H9 (cell line): Measurements from ENCODE around the gene PPFIA4. TPM values are rescaled to one million over a fixed set of nuclear protein-coding genes. Genes with fewer than 3 reads are reported as not detected.

Experiments
- DNase-seq: peaks from one replicate; pipeline ENCODE4 v3.0.0-alpha.2; 2017
- H2AFZ ChIP-seq: one replicate; pipeline ENCODE4 v1.6.1; 2013; ENCODE audit warnings: mild to moderate bottlenecking, low read length, control low read depth, moderate library complexity
- H2AK5ac ChIP-seq: 2 replicates; pipeline ENCODE4 v1.6.1; 2013; ENCODE audit warnings: low read length, control low read depth, mixed read lengths; ENCODE audit not compliant: insufficient read length
- H2BK120ac ChIP-seq: one replicate; pipeline ENCODE4 v1.6.1; 2013; ENCODE audit warnings: low read depth, mild to moderate bottlenecking, low read length, control low read depth, inconsistent platforms; ENCODE audit not compliant: poor library complexity, severe bottlenecking
- H2BK12ac ChIP-seq: 2 replicates; pipeline ENCODE4 v1.6.1; 2013; ENCODE audit warnings: low read length, control low read depth, mixed read lengths, low read depth; ENCODE audit not compliant: insufficient read length
- H2BK15ac ChIP-seq: 2 replicates; pipeline ENCODE4 v1.6.1; 2013; ENCODE audit warnings: low read depth, low read length, control low read depth
- H2BK20ac ChIP-seq: one replicate; pipeline ENCODE4 v1.6.1; 2013; ENCODE audit warnings: low read depth, mild to moderate bottlenecking, low read length, control low read depth, inconsistent platforms; ENCODE audit not compliant: poor library complexity, severe bottlenecking
- H2BK5ac ChIP-seq: 2 replicates; pipeline ENCODE4 v1.6.1; 2013; ENCODE audit warnings: low read length, control low read depth, mixed read lengths; ENCODE audit not compliant: insufficient read length
- H3K14ac ChIP-seq: 2 replicates; pipeline ENCODE4 v1.6.1; 2013; ENCODE audit warnings: low read length, control low read depth; ENCODE audit not compliant: insufficient read depth
- H3K18ac ChIP-seq: 2 replicates; pipeline ENCODE4 v1.6.1; 2013; ENCODE audit warnings: low read depth, mild to moderate bottlenecking, mixed read lengths, low read length, control low read depth; ENCODE audit not compliant: insufficient read length
- H3K23ac ChIP-seq: 2 replicates; pipeline ENCODE4 v1.6.1; 2013; ENCODE audit warnings: low read length, control low read depth, mixed read lengths, low read depth; ENCODE audit not compliant: insufficient read length
- H3K23me2 ChIP-seq: 2 replicates; pipeline ENCODE4 v1.6.1; 2013; ENCODE audit warnings: low read depth, mild to moderate bottlenecking, mixed read lengths, low read length, control low read depth; ENCODE audit not compliant: insufficient read length, poor library complexity, severe bottlenecking
- H3K27ac ChIP-seq: 2 replicates; pipeline ENCODE4 v1.5.1; 2013; ENCODE audit warnings: low read length, control low read depth, mixed read lengths, low read depth; ENCODE audit not compliant: insufficient read length
- H3K27me3 ChIP-seq: 2 replicates; pipeline ENCODE4 v1.6.1; 2013; ENCODE audit warnings: low read length, control low read depth, inconsistent platforms; ENCODE audit not compliant: insufficient read depth
- H3K4ac ChIP-seq: 2 replicates; pipeline ENCODE4 v1.6.1; 2013; ENCODE audit warnings: low read depth, mild to moderate bottlenecking, control low read depth, inconsistent platforms, low read length, moderate library complexity
- H3K4me1 ChIP-seq: 2 replicates; pipeline ENCODE4 v1.6.1; 2013; ENCODE audit warnings: low read length, control low read depth, inconsistent platforms; ENCODE audit not compliant: insufficient read depth
- H3K4me2 ChIP-seq: 2 replicates; pipeline ENCODE4 v1.6.1; 2013; ENCODE audit warnings: low read length, control low read depth, mixed read lengths; ENCODE audit not compliant: insufficient read length, insufficient read depth
- H3K56ac ChIP-seq: 2 replicates; pipeline ENCODE4 v1.6.1; 2013; ENCODE audit warnings: low read depth, mild to moderate bottlenecking, mixed read lengths, low read length, control low read depth; ENCODE audit not compliant: insufficient read length
- H3K79me1 ChIP-seq: 2 replicates; pipeline ENCODE4 v1.6.1; 2013; ENCODE audit warnings: low read depth, mild to moderate bottlenecking, moderate library complexity, low read length, control low read depth, inconsistent platforms; ENCODE audit not compliant: insufficient read depth, poor library complexity, severe bottlenecking
- H3K79me2 ChIP-seq: 2 replicates; pipeline ENCODE4 v1.6.1; 2013; ENCODE audit warnings: low read length, control low read depth, inconsistent platforms; ENCODE audit not compliant: insufficient read depth
- H3K9ac ChIP-seq: 2 replicates; pipeline ENCODE4 v1.6.1; 2013; ENCODE audit warnings: low read length, control low read depth, mixed read lengths; ENCODE audit not compliant: insufficient read length; ENCODE audit errors: extremely low read depth
- H3K9me3 ChIP-seq: one replicate; pipeline ENCODE4 v1.6.1; 2013; ENCODE audit warnings: low read depth, low read length, inconsistent platforms; ENCODE audit not compliant: control insufficient read depth
- H3T11ph ChIP-seq: one replicate; pipeline ENCODE4 v1.6.1; 2013; ENCODE audit warnings: mild to moderate bottlenecking, low read length, control low read depth, inconsistent platforms
- H4K20me1 ChIP-seq: one replicate; pipeline ENCODE4 v1.6.1; 2013; ENCODE audit not compliant: control insufficient read depth, insufficient read length, insufficient read depth
- H4K5ac ChIP-seq: 2 replicates; pipeline ENCODE4 v1.6.1; 2013; ENCODE audit warnings: low read depth, mild to moderate bottlenecking, mixed read lengths, low read length, control low read depth; ENCODE audit not compliant: insufficient read length
- H4K8ac ChIP-seq: replicated peaks from 2 replicates; pipeline ENCODE4 v1.6.1; 2013; ENCODE audit warnings: low read length, control low read depth, mixed read lengths, low read depth; ENCODE audit not compliant: insufficient read length
- H4K91ac ChIP-seq: 2 replicates; pipeline ENCODE4 v1.6.1; 2013; ENCODE audit warnings: low read depth, mild to moderate bottlenecking, moderate library complexity, mixed read lengths, low read length, control low read depth; ENCODE audit not compliant: insufficient read length
- H3K27ac Mint-ChIP-seq, 3 experiments: 2 replicates in 2 of 3; 3 replicates in 1 of 3; pipeline ENCODE4 v1.8.0; 2020 to 2021; ENCODE audit warnings: mixed read lengths in 3 of 3, mild to moderate bottlenecking in 1 of 3, moderate library complexity in 1 of 3
- H3K27me3 Mint-ChIP-seq: 2 replicates; pipeline ENCODE4 v1.8.0; 2021; ENCODE audit warnings: low read depth, mild to moderate bottlenecking, moderate library complexity, mixed read lengths
- H3K36me3 Mint-ChIP-seq, 3 experiments: 2 replicates in 2 of 3; 3 replicates in 1 of 3; pipeline ENCODE4 v1.8.0; 2020 to 2021; ENCODE audit warnings: low read depth in 3 of 3, mixed read lengths in 3 of 3; ENCODE audit not compliant: insufficient read depth in 1 of 3
- H3K4me1 Mint-ChIP-seq, 2 experiments: 2 replicates each; pipeline ENCODE4 v1.8.0; 2020; ENCODE audit warnings: mixed read lengths in 2 of 2
- H3K4me3 Mint-ChIP-seq, 2 experiments: 2 replicates in 1 of 2; 3 replicates in 1 of 2; pipeline ENCODE4 v1.8.0; 2020 to 2021; ENCODE audit warnings: mild to moderate bottlenecking in 2 of 2, mixed read lengths in 2 of 2, moderate library complexity in 1 of 2
- H3K9me3 Mint-ChIP-seq, 2 experiments: 2 replicates in 1 of 2; 3 replicates in 1 of 2; pipeline ENCODE4 v1.8.0; 2020; ENCODE audit warnings: mild to moderate bottlenecking in 2 of 2, mixed read lengths in 2 of 2, moderate library complexity in 1 of 2
- CTCF ChIP-seq: fragments of 200-600 bp; sonication (generic); conservative IDR thresholded peaks from 3 replicates; pipeline ENCODE4 v1.8.0; 2021; ENCODE audit warnings: antibody characterized with exemption, mild to moderate bottlenecking
- WGBS: extraction: QIAGEN DNeasy Blood & Tissue Kit; methylation state at CpG from one replicate; pipeline ENCODE4 v1.1.7; 2013; ENCODE audit warnings: missing lambda C conversion rate, low lambda C conversion rate, mixed read lengths; ENCODE audit not compliant: insufficient read length; ENCODE audit errors: extremely low coverage; 5-methylcytosine and 5-hydroxymethylcytosine counted together
- total RNA-seq: library from RNA; stranded (reverse); gene quantifications from 2 replicates; pipeline ENCODE4 v1.2.1, GENCODE V29; 2021

Gene PPFIA4
- total RNA-seq, 1 experiment from 2014 or later = 3.9 TPM

GRCh38 chr1:203051841-203052324 is 25.6 kb downstream of the PPFIA4 start:
- Histone ChIP-seq H3K4ac (no peak overlapping the region), H4K8ac (no peak overlapping the region), H4K91ac (no peak overlapping the region), H3K27me3 (no peaks in the 10 kb centered on the region), H2BK15ac (no peak overlapping the region), H3T11ph (no peak overlapping the region), H3K4me1 (peaks cover 4% of the 10 kb centered on the region; the same call in 1 of the 2 replicates), H2BK12ac (no peak overlapping the region), H2AK5ac (no peak overlapping the region), H3K79me1 (no peaks in the 10 kb centered on the region), H3K9ac (no peak overlapping the region), H3K27ac (no peak overlapping the region), H2BK120ac (no peak overlapping the region), H3K56ac (no peak overlapping the region), H3K18ac (no peak overlapping the region), H3K23me2 (no peaks in the 10 kb centered on the region), H3K4me2 (no peak overlapping the region), H4K20me1 (no peaks in the 10 kb centered on the region), H2AFZ (no peak overlapping the region), H2BK5ac (no peak overlapping the region), H3K79me2 (no peaks in the 10 kb centered on the region), H4K5ac (no peak overlapping the region), H3K9me3 (no peaks in the 10 kb centered on the region), H3K14ac (no peak overlapping the region), H2BK20ac (no peak overlapping the region), H3K23ac (no peak overlapping the region)
- H3K4me3 Mint-ChIP-seq = no peak overlapping the region
- H3K9me3 Mint-ChIP-seq = no peaks in the 10 kb centered on the region
- H3K4me1 Mint-ChIP-seq = peaks cover 41 to 70% of the 10 kb centered on the region in 2 experiments
- WGBS = no CpG with 5 or more reads among the region's 20 CpGs
- no peak for TF ChIP-seq CTCF
- no peak for DNase-seq
- no peaks in the 10 kb centered on the region; the same call in 1 of the 2 replicates for H3K27me3 Mint-ChIP-seq
- no peak overlapping the region; a peak in 1 of 7 replicates for H3K27ac Mint-ChIP-seq
- peaks cover 0 to 22% (median 5%) of the 10 kb centered on the region in 3 experiments; a peak in 3 of 7 replicates for H3K36me3 Mint-ChIP-seq
